GM06990 (cell line): ENCODE results near the gene GNA14.

ENCODE experiments used
- DNase-seq: peaks from one replicate; pipeline ENCODE4 v3.0.0-alpha.2; 2011; ENCODE audit not compliant: insufficient read length; ENCODE audit errors: extremely low read depth
- H3K27me3 ChIP-seq: replicated peaks from 2 replicates; pipeline ENCODE4 v1.6.0; 2011; ENCODE audit warnings: low read length; ENCODE audit not compliant: control insufficient read depth, insufficient read depth
- H3K36me3 ChIP-seq: 2 replicates; pipeline ENCODE4 v1.5.1; 2011; ENCODE audit warnings: low read length; ENCODE audit not compliant: control insufficient read depth, insufficient read depth
- H3K4me3 ChIP-seq: replicated peaks from 2 replicates; pipeline ENCODE4 v1.5.1; 2011; ENCODE audit warnings: low read depth, mild to moderate bottlenecking, control low read depth, low read length
- TF ChIP-seq, protein P1 (sequence below): IDR thresholded peaks from 2 replicates; pipeline ENCODE4 v1.5.1; 2011; ENCODE audit warnings: low read length, control low read depth, mild to moderate bottlenecking, inconsistent platforms; ENCODE audit not compliant: insufficient read depth, poor library complexity, severe bottlenecking

Gene GNA14

DNA sequence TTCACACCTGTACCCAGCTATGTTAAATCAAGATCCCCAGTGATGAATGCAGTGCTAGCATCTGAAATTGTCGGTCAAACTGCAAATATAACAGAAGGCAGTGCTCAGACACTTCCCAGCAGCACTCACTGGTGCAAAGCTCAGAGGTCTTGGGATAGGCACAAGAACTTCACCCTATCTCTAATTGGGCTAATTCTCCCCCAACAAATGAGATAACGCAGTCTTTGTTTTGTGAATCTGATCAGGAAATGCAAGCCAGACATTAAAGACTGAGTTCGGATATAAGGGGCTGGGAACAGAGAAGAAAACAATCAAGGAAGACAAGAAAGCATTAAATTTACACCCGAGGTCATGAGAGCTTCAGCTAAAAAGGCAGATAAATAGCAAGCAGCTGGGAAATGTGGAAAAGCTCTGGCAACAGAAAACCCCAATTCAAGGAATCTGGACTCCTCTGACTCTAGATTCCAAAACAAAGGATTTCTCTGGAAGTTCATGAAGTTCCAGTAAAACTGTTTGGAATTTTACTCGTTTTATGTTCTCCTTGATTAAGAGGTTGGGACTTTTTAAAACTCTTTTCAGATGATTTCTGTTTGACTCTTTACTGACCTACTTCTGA is 65.1 kb downstream of the GNA14 start:
- Histone ChIP-seq H3K27me3 (no peaks in the 10 kb centered on the region), H3K36me3 (no peaks in the 10 kb centered on the region), H3K4me3 (no peak overlapping the region)
- TF ChIP-seq, protein P1, sequence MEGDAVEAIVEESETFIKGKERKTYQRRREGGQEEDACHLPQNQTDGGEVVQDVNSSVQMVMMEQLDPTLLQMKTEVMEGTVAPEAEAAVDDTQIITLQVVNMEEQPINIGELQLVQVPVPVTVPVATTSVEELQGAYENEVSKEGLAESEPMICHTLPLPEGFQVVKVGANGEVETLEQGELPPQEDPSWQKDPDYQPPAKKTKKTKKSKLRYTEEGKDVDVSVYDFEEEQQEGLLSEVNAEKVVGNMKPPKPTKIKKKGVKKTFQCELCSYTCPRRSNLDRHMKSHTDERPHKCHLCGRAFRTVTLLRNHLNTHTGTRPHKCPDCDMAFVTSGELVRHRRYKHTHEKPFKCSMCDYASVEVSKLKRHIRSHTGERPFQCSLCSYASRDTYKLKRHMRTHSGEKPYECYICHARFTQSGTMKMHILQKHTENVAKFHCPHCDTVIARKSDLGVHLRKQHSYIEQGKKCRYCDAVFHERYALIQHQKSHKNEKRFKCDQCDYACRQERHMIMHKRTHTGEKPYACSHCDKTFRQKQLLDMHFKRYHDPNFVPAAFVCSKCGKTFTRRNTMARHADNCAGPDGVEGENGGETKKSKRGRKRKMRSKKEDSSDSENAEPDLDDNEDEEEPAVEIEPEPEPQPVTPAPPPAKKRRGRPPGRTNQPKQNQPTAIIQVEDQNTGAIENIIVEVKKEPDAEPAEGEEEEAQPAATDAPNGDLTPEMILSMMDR = no peak
- no peak for DNase-seq

DNA sequence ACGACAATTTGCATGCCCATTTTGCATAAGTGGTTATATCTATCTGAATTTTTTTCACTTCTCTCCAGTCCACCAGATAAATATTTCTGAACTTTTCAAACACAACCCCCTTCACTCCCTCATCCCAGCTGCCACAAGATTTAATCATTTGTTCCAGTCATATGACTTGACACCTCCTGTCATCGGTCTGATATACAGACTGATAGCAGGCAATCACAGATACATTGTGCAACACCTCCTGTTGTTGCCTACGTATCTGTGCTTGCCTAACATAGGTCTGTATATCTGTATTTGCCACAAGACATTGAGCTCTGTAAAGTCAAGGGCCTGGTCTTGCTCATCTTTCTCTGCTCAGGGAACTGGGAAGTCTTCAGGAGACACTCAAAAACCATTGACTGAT is 65.6 kb downstream of the GNA14 start:
- no peak for DNase-seq
- TF ChIP-seq, protein P1 = no peak
- Histone ChIP-seq H3K4me3 (no peak overlapping the region), H3K36me3 (no peaks in the 10 kb centered on the region), H3K27me3 (no peaks in the 10 kb centered on the region)

DNA sequence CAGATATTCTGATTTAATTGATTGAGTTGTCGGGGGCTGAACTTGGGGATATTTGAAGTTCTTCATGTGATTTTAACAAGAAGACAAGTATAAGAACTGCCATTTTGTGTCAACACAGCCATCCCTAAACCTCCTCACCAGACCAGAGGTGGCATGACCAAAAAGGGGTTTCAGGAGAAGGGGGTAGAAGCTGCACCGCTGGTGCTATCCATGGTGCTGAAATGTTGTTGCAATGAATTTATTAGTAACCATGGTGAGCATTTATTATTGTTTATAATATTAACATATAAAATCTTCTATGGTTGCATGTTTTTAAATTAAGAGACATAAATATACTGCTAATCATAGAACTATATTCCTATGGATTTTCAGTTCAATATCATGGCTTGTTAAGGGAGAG is 72.3 kb downstream of the GNA14 start:
- H3K4me3 ChIP-seq = no peak overlapping the region
- TF ChIP-seq, protein P1 = no peak

DNA sequence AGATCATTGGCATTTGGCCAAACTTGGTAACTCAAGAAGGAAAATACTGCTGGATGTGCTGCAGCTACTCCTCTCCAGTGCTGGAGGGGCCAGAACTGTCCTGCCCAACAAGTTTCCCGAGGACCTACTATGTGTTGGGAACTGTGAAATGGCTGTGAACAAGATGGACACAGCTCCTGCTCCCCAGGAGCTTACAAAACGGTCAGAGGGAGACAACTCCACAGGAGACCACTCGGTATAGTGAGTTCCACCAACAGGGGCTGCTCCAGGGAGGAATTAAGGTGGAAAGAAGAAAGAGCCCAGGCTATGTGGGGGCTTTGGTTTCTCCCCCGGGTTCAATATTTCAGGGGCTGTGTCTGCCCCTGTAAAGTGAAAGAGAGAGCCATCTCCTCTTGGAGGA is 78.8 kb downstream of the GNA14 start:
- H3K27me3 ChIP-seq = peaks cover 2% of the 10 kb centered on the region; the same call in 1 of the 2 replicates
- H3K36me3 ChIP-seq = no peaks in the 10 kb centered on the region
- no peak for DNase-seq
- TF ChIP-seq, protein P1 = no peak
- no peak overlapping the region for H3K4me3 ChIP-seq

More for the DNA sequence above, 72.3 kb downstream of the GNA14 start:
- no peaks in the 10 kb centered on the region for H3K27me3 ChIP-seq
- DNase-seq = no peak
- no peaks in the 10 kb centered on the region for H3K36me3 ChIP-seq

DNA sequence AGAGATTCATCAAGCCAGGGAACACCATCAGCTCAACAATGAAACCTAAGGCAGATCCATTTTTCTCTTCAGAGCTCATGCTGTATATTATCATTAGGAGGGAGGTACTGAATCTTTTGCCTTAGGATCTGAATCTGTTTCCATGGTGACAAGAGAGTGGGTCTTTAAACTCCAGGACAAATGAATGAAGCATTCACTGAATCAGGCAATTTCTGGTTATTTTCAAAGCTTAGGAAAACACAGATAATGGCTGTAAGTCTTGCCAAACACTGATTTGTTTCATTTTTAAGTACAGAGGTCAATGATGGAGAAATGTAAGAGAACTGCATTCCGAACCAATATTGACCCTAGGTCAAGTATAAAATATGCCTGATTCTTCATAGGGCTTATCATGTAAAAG is 84.9 kb downstream of the GNA14 start:
- TF ChIP-seq, protein P1 = no peak

DNA sequence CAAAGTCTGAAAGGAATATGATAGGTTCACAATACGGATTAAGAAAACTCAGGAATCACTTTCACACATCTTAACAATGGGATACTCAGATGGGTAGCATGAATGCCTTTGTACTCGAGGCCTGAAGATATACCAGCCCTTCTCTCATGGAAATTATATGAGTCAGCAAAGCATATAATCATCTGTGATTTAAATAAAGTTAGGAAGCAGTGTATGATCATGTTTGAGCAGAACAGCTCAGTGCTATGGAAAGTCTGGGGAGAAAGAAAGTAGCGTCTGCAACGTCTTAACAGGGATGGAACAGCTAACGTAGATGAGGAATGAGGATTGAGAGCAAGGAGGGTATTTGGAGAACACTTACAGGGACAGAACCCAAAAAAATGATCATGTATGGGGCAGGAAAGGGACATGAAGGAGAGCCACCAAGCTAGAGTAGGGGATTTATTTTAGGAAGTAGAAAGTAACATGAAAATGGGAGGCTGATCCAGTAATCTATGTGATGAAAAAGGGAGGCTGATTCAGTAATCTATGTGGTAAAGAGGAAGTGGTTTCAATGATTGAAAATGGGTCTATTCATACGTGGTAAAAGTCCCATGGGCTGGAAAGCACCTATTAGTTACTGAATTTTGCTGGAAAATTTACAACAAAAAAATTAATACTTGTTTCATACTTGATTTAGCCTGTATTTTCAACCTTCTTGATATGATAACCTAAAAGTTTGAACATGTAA is 85.9 kb downstream of the GNA14 start:
- Histone ChIP-seq H3K27me3 (no peaks in the 10 kb centered on the region), H3K4me3 (no peak overlapping the region), H3K36me3 (no peaks in the 10 kb centered on the region)
- TF ChIP-seq, protein P1 = no peak
- DNase-seq = peak; percentile 5

More for the DNA sequence above, 84.9 kb downstream of the GNA14 start:
- Histone ChIP-seq H3K27me3 (no peaks in the 10 kb centered on the region), H3K4me3 (no peak overlapping the region), H3K36me3 (no peaks in the 10 kb centered on the region)
- DNase-seq = no peak
